HepG2 (cell line): Measurements from ENCODE around the gene GNAT2. TPM values are rescaled to one million over a fixed set of nuclear protein-coding genes. Genes with fewer than 3 reads are reported as not detected.

Source experiments
- ARHGAP35 ChIP-seq: sonication (generic); formaldehyde crosslinking; IDR thresholded peaks from 2 replicates; pipeline ENCODE4 v1.9.0; 2022; ENCODE audit warnings: mild to moderate bottlenecking, inconsistent platforms, moderate library complexity, missing genetic modification reagents, borderline replicate concordance
- CAMTA2 ChIP-seq: sonication (generic); formaldehyde crosslinking; IDR thresholded peaks from 2 replicates; pipeline ENCODE4 v1.4.0; 2020; ENCODE audit warnings: mild to moderate bottlenecking, missing genetic modification reagents, borderline replicate concordance
- MTF1 ChIP-seq: sonication (generic); formaldehyde crosslinking; IDR thresholded peaks from 2 replicates; pipeline ENCODE4 v1.5.0; 2020; ENCODE audit warnings: missing genetic modification reagents
- NFAT5 ChIP-seq: sonication (generic); formaldehyde crosslinking; IDR thresholded peaks from 2 replicates; pipeline ENCODE4 v1.4.0; 2020; ENCODE audit warnings: missing genetic modification reagents
- PRMT3 ChIP-seq: sonication (generic); formaldehyde crosslinking; IDR thresholded peaks from 2 replicates; pipeline ENCODE4 v1.8.1; 2022; ENCODE audit warnings: low read depth, mild to moderate bottlenecking, moderate library complexity, missing genetic modification reagents, borderline replicate concordance
- RBM22 ChIP-seq: fragments of 200-400 bp; formaldehyde crosslinking; optimal IDR thresholded peaks from 2 replicates; pipeline ENCODE3; 2017; ENCODE audit warnings: mild to moderate bottlenecking, low read length, moderate library complexity
- RERE ChIP-seq: IDR thresholded peaks from 2 replicates; pipeline ENCODE4 v1.6.1; 2016; ENCODE audit warnings: low read depth, missing genetic modification reagents, missing compliant biosample characterization
- THAP11 ChIP-seq: IDR thresholded peaks from 2 replicates; pipeline ENCODE4 v1.6.1; 2016; ENCODE audit warnings: missing biosample characterization, missing genetic modification reagents
- ZFX ChIP-seq: sonication (generic); formaldehyde crosslinking; IDR thresholded peaks from 2 replicates; pipeline ENCODE4 v1.4.0; 2020; ENCODE audit warnings: mild to moderate bottlenecking, low read depth, missing genetic modification reagents, moderate library complexity
- ZMYM2 ChIP-seq: sonication (generic); formaldehyde crosslinking; IDR thresholded peaks from 2 replicates; pipeline ENCODE4 v1.8.0; 2022; ENCODE audit warnings: mild to moderate bottlenecking, missing genetic modification reagents
- ZNF670 ChIP-seq: sonication (generic); formaldehyde crosslinking; IDR thresholded peaks from 2 replicates; pipeline ENCODE4 v1.8.0; 2022; ENCODE audit warnings: mild to moderate bottlenecking, missing genetic modification reagents, borderline replicate concordance
- ZNF674 ChIP-seq: sonication (generic); formaldehyde crosslinking; IDR thresholded peaks from 2 replicates; pipeline ENCODE4 v1.5.0; 2020; ENCODE audit warnings: low read depth, mild to moderate bottlenecking, missing genetic modification reagents
- ZNF772 ChIP-seq: sonication (generic); formaldehyde crosslinking; IDR thresholded peaks from 2 replicates; pipeline ENCODE4 v1.5.0; 2020; ENCODE audit warnings: mild to moderate bottlenecking, missing genetic modification reagents
- ZZZ3 ChIP-seq: sonication (generic); formaldehyde crosslinking; IDR thresholded peaks from 2 replicates; pipeline ENCODE4 v1.4.0; 2020; ENCODE audit warnings: missing genetic modification reagents, mild to moderate bottlenecking, borderline replicate concordance
- polyA plus RNA-seq, 8 experiments: library from polyadenylated mRNA; depleted of rRNA in 3 of 8; stranded (reverse) in 7 of 8; unstranded in 1 of 8; fragments of >200 nt; fragmentation: Illumina TruSeq in 4 of 8; extraction: Trizol in 4 of 8; gene quantifications; 2 replicates each; pipeline versions ENCODE4 v1.2.1 to v1.2.3, GENCODE V29; 2011 to 2016; ENCODE audit warnings: low read depth in 4 of 8, missing spikeins in 1 of 8, mixed read lengths in 1 of 8; ENCODE audit not compliant: insufficient read depth in 1 of 8
- total RNA-seq, 5 experiments: library from RNA; depleted of rRNA; stranded (reverse); fragments of >200 nt; fragmentation: Illumina TruSeq; extraction: Trizol; gene quantifications; 2 replicates each; pipeline ENCODE4 v1.2.3, GENCODE V29; 2016; ENCODE audit warnings: low read depth in 1 of 5
- TF ChIP-seq, protein P1 (sequence below): sonication (generic); formaldehyde crosslinking; IDR thresholded peaks from 2 replicates; pipeline ENCODE4 v1.4.0; 2020; ENCODE audit warnings: mild to moderate bottlenecking, low read depth, missing genetic modification reagents
- TF ChIP-seq, protein P2 (sequence below): sonication (generic); formaldehyde crosslinking; IDR thresholded peaks from 2 replicates; pipeline ENCODE4 v1.4.0; 2020; ENCODE audit warnings: missing genetic modification reagents

The GNAT2 gene
- total and polyA plus RNA-seq, 2 of the 13 experiments (the other 11 are each of a cell fraction or from before 2014, with no cell fraction given) = 0.08 to 0.20 TPM

DNA sequence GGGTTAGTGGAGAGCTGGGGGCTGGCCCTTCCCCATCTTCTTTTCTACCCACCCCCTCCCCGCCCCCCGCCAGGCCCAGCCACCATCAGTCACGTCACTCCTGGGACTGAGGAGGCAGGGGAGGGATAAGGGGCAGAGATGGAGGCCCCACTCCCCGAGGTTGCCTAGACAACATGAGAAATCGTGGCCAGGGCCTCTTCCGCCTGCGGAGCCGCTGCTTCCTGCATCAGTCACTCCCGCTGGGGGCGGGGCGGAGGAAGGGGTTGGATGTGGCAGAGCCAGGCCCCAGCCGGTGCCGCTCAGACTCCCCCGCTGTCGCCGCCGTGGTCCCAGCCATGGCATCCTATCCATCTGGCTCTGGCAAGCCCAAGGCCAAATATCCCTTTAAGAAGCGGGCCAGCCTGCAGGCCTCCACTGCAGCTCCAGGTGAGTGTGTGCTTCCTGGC lies 1.4 kb upstream of the GNAT2 start (continued):
- TF ChIP-seq NFAT5 (CRISPR knock-in tag) (no peak), ZNF670 (no peak), ZNF674 (CRISPR knock-in tag) (no peak), CAMTA2 (no peak), ZZZ3 (CRISPR knock-in tag) (0 out of 2 replicates have a peak, but pooled peaks have one; percentile 43), ZNF772 (no peak), ZFX (peak; percentile 65; the same call in 1 of the 2 replicates), RERE (CRISPR knock-in tag) (no peak), ARHGAP35 (CRISPR knock-in tag) (no peak), MTF1 (CRISPR knock-in tag) (no peak), THAP11 (CRISPR knock-in tag) (peak; percentile 67; the same call in 1 of the 2 replicates), RBM22 (peak; percentile 75), ZMYM2 (no peak), PRMT3 (CRISPR knock-in tag) (no peak)
- TF ChIP-seq, protein P1, sequence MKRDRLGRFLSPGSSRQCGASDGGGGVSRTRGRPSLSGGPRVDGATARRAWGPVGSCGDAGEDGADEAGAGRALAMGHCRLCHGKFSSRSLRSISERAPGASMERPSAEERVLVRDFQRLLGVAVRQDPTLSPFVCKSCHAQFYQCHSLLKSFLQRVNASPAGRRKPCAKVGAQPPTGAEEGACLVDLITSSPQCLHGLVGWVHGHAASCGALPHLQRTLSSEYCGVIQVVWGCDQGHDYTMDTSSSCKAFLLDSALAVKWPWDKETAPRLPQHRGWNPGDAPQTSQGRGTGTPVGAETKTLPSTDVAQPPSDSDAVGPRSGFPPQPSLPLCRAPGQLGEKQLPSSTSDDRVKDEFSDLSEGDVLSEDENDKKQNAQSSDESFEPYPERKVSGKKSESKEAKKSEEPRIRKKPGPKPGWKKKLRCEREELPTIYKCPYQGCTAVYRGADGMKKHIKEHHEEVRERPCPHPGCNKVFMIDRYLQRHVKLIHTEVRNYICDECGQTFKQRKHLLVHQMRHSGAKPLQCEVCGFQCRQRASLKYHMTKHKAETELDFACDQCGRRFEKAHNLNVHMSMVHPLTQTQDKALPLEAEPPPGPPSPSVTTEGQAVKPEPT = no peak
- TF ChIP-seq, protein P2, sequence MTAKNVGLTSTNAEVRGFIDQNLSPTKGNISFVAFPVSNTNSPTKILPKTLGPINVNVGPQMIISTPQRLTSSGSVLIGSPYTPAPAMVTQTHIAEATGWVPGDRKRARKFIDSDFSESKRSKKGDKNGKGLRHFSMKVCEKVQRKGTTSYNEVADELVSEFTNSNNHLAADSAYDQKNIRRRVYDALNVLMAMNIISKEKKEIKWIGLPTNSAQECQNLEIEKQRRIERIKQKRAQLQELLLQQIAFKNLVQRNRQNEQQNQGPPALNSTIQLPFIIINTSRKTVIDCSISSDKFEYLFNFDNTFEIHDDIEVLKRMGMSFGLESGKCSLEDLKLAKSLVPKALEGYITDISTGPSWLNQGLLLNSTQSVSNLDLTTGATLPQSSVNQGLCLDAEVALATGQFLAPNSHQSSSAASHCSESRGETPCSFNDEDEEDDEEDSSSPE (CRISPR knock-in tag) = 0 out of 2 replicates have a peak, but pooled peaks have one; percentile 18
